ENCODE data around the gene TBR1. TPM values are rescaled to one million over a fixed set of nuclear protein-coding genes. Genes with fewer than 3 reads are reported as not detected.

TBR1 gene
- total and polyA plus RNA-seq, 12 donors, result not detected

DNA sequence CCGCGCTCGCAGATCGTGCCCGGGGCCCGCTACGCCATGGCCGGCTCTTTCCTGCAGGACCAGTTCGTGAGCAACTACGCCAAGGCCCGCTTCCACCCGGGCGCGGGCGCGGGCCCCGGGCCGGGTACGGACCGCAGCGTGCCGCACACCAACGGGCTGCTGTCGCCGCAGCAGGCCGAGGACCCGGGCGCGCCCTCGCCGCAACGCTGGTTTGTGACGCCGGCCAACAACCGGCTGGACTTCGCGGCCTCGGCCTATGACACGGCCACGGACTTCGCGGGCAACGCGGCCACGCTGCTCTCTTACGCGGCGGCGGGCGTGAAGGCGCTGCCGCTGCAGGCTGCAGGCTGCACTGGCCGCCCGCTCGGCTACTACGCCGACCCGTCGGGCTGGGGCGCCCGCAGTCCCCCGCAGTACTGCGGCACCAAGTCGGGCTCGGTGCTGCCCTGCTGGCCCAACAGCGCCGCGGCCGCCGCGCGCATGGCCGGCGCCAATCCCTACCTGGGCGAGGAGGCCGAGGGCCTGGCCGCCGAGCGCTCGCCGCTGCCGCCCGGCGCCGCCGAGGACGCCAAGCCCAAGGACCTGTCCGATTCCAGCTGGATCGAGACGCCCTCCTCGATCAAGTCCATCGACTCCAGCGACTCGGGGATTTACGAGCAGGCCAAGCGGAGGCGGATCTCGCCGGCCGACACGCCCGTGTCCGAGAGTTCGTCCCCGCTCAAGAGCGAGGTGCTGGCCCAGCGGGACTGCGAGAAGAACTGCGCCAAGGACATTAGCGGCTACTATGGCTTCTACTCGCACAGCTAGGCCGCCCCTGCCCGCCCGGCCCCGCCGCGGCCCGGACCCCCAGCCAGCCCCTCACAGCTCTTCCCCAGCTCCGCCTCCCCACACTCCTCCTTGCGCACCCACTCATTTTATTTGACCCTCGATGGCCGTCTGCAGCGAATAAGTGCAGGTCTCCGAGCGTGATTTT lies 7.6 kb downstream of the TBR1 start:
- ATAC-seq (peak in 6 of 8 donors; percentile 27 to 65 (median 36)), DNase-seq (peak in 1 of 2 donors; percentile 15)
- Histone ChIP-seq H3K4me1 (peaks cover 0 to 32% (median 20%) of the 10 kb centered on the region in 9 donors), H3K36me3 (no peaks in the 10 kb centered on the region), H3K27ac (no peak overlapping the region), H3K27me3 (peaks cover 32 to 100% (median 100%) of the 10 kb centered on the region in 7 donors), H3K4me3 (peak overlapping the region; percentile 8 to 40 (median 32)), H3K9me3 (no peaks in the 10 kb centered on the region)
- WGBS, 2 donors, result 2 to 3% methylated on average over 107 to 125 of the region's 125 CpGs
- TF ChIP-seq, protein P1, sequence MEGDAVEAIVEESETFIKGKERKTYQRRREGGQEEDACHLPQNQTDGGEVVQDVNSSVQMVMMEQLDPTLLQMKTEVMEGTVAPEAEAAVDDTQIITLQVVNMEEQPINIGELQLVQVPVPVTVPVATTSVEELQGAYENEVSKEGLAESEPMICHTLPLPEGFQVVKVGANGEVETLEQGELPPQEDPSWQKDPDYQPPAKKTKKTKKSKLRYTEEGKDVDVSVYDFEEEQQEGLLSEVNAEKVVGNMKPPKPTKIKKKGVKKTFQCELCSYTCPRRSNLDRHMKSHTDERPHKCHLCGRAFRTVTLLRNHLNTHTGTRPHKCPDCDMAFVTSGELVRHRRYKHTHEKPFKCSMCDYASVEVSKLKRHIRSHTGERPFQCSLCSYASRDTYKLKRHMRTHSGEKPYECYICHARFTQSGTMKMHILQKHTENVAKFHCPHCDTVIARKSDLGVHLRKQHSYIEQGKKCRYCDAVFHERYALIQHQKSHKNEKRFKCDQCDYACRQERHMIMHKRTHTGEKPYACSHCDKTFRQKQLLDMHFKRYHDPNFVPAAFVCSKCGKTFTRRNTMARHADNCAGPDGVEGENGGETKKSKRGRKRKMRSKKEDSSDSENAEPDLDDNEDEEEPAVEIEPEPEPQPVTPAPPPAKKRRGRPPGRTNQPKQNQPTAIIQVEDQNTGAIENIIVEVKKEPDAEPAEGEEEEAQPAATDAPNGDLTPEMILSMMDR (IDR thresholded peaks at IDR 0.05), result no peak
- intact Hi-C loops (cut with DNase I), result loop anchor here in 1 of 10 donors (10.0 kb wide), 1 partner anchor 701 kb away; no protein-coding TSS in a partner anchor

DNA sequence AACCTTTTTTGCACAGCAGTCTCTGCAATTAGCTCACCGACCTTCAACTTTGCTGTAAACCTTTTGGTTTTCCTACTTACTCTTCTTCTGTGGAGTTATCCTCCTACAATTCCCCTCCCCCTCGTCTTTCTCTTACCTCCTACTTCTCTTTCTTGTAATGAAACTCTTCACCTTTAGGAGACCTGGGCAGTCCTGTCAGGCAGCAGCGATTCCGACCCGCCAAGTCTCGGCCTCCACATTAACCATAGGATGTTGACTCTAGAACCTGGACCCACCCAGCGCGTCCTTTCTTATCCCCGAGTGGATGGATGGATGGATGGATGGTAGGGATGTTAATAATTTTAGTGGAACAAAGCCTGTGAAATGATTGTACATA lies 8.3 kb downstream of the TBR1 start:
- no peak for ATAC-seq
- 7 to 16% methylated on average over 9 of the region's 9 CpGs for WGBS, 2 donors
- intact Hi-C loops (cut with DNase I), result loop anchor here in 1 of 10 donors (10.0 kb wide), 1 partner anchor 700 kb away; no protein-coding TSS in a partner anchor

DNA sequence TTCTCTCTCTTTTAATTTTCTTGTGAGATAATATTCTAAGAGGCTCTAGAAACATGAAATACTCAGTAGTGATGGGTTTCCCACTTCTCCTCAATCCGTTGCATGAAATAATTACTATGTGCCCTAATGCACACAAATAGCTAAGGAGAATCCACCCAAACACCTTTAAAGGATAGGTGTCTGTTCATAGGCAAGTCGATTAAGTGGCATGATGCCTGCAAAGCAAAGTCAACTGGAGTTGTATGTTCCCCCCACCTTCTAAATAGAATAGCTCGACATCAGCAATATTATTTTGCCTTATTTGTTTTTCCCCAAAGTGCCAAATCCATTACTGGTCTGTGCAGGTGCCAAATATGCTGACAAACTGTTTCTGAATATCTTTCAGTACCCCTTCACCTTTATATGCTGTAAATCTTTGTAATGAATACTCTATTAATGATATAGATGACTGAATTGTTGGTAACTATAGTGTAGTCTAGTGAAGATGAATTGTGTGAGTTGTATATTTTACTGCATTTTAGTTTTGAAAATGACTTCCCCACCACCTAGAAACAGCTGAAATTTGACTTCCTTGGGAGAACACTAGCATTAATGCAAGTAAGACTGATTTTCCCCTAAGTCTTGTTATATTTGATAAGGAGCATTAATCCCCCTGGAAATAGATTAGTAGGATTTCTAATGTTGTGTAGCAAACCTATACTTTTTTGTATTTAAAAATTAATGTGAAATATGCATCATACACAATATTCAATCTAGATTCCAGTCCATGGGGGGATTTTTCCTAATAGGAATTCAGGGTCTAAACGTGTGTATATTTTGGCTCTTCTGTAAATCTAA lies 9.0 kb downstream of the TBR1 start:
- 19 to 22% methylated on average over 4 of the region's 4 CpGs for WGBS, 2 donors
- Histone ChIP-seq H3K36me3 (no peaks in the 10 kb centered on the region), H3K4me1 (peaks cover 0 to 28% (median 15%) of the 10 kb centered on the region in 9 donors), H3K9me3 (no peaks in the 10 kb centered on the region), H3K27ac (no peak overlapping the region), H3K27me3 (peaks cover 32 to 100% (median 100%) of the 10 kb centered on the region in 7 donors), H3K4me3 (no peak overlapping the region)
- no peak for DNase-seq
- TF ChIP-seq, protein P1 (IDR thresholded peaks at IDR 0.05), result no peak
- ATAC-seq, result no peak
- intact Hi-C loops (cut with DNase I), result loop anchor here in 1 of 10 donors (10.0 kb wide), 1 partner anchor 700 kb away; no protein-coding TSS in a partner anchor

More for the DNA sequence above, 8.3 kb downstream of the TBR1 start:
- TF ChIP-seq, protein P1 (IDR thresholded peaks at IDR 0.05), result no peak
- Histone ChIP-seq H3K36me3 (no peaks in the 10 kb centered on the region), H3K27ac (no peak overlapping the region), H3K4me1 (peaks cover 0 to 28% (median 15%) of the 10 kb centered on the region in 9 donors), H3K27me3 (peaks cover 32 to 100% (median 100%) of the 10 kb centered on the region in 7 donors), H3K9me3 (no peaks in the 10 kb centered on the region), H3K4me3 (peak overlapping the region in 3 of 10 donors; percentile 37 to 40 (median 39))
- no peak for DNase-seq
